Activated CD4-positive, alpha-beta T cell treated with anti-CD3 and anti-CD28 coated beads for 48 hours (primary cell): ENCODE data around the gene NDUFA9.

ENCODE experiments used
- DNase-seq: peaks from one replicate; pipeline ENCODE4 v3.0.0-alpha.2; 2020

Gene NDUFA9

GRCh38 chr12:4648501-4649357 lies at the start of gene NDUFA9, which contains the start of gene AKAP3:
TSS of gene NDUFA9 (plus strand) at chr12:4649114. CDS start at chr12:4649127, 13 bp downstream.
TSS of gene AKAP3 (minus strand) at chr12:4649051. CDS start at chr12:4638196, 10,855 bp downstream.
- DNase-seq: peak; percentile 85

GRCh38 chr12:4603421-4603820 lies 45.5 kb upstream of the NDUFA9 start:
- DNase-seq: no peak

- DNase-seq: no peak
Observed at GRCh38 chr12:4603946-4604345, 45.0 kb upstream of the NDUFA9 start.

- peak; percentile 87 for DNase-seq
Observed at GRCh38 chr12:4604684-4605193, 44.2 kb upstream of the NDUFA9 start.

GRCh38 chr12:4607056-4607455 lies 41.9 kb upstream of the NDUFA9 start:
- DNase-seq: no peak

GRCh38 chr12:4609071-4609470 lies 39.8 kb upstream of the NDUFA9 start:
- DNase-seq: no peak

- DNase-seq: no peak
Observed at GRCh38 chr12:4610481-4610880, 38.4 kb upstream of the NDUFA9 start.

GRCh38 chr12:4615667-4616066 lies 33.2 kb upstream of the NDUFA9 start:
- no peak for DNase-seq

- DNase-seq: no peak
Observed at GRCh38 chr12:4621511-4621910, 27.4 kb upstream of the NDUFA9 start.

GRCh38 chr12:4626543-4626942 lies 22.4 kb upstream of the NDUFA9 start:
- no peak for DNase-seq

- DNase-seq: no peak
Observed at GRCh38 chr12:4628406-4628805, 20.5 kb upstream of the NDUFA9 start.

- DNase-seq: no peak
Observed at GRCh38 chr12:4630262-4630661, 18.7 kb upstream of the NDUFA9 start.

- DNase-seq: no peak
Observed at GRCh38 chr12:4643747-4644146, 5.2 kb upstream of the NDUFA9 start.

GRCh38 chr12:4645023-4645422 lies 3.9 kb upstream of the NDUFA9 start:
- DNase-seq: no peak

- no peak for DNase-seq
Observed at GRCh38 chr12:4648104-4648500, 812 bp upstream of the NDUFA9 start.

- DNase-seq: no peak
Observed at GRCh38 chr12:4649358-4649661, 396 bp downstream of the NDUFA9 start.

- DNase-seq: no peak
Observed at GRCh38 chr12:4653257-4653656, 4.3 kb downstream of the NDUFA9 start.

- no peak for DNase-seq
Observed at GRCh38 chr12:4653691-4654090, 4.8 kb downstream of the NDUFA9 start.

- no peak for DNase-seq
Observed at GRCh38 chr12:4663971-4664505, 15.1 kb downstream of the NDUFA9 start.

- no peak for DNase-seq
Observed at GRCh38 chr12:4665236-4665635, 16.3 kb downstream of the NDUFA9 start.

GRCh38 chr12:4679711-4680110 lies 30.8 kb downstream of the NDUFA9 start:
- DNase-seq: no peak

- DNase-seq: no peak
Observed at GRCh38 chr12:4681732-4682131, 32.8 kb downstream of the NDUFA9 start.

- no peak for DNase-seq
Observed at GRCh38 chr12:4685317-4685716, 36.4 kb downstream of the NDUFA9 start.

- DNase-seq: no peak
Observed at GRCh38 chr12:4690760-4691159, 41.8 kb downstream of the NDUFA9 start.
